CD14-positive monocyte (primary cell): Measurements from ENCODE around the gene HVCN1. TPM values are rescaled to one million over a fixed set of nuclear protein-coding genes. Genes with fewer than 3 reads are reported as not detected.

ENCODE experiments used
- DNase-seq, 3 donors: peaks; one replicate each; pipeline ENCODE4 v3.0.0-alpha.2; 2011 to 2022
- H2AFZ ChIP-seq: 2 replicates; pipeline ENCODE4 v1.6.0; 2012; ENCODE audit warnings: mild to moderate bottlenecking, low read depth, low read length, inconsistent platforms; ENCODE audit not compliant: insufficient read depth, poor library complexity, severe bottlenecking
- H3K27ac ChIP-seq, 2 donors: 1 replicate in 1 of 2; 2 replicates in 1 of 2; pipeline ENCODE4 v1.5.1; 2012 to 2013; ENCODE audit warnings: low read length in 2 of 2, control low read depth in 1 of 2, inconsistent platforms in 1 of 2, low read depth in 1 of 2, mild to moderate bottlenecking in 1 of 2
- H3K27me3 ChIP-seq, 2 donors: one replicate each; pipeline versions ENCODE4 v1.6.0 to v1.6.1; 2011 to 2013; ENCODE audit warnings: low read length in 2 of 2; ENCODE audit not compliant: control insufficient read depth in 2 of 2, insufficient read depth in 2 of 2
- H3K36me3 ChIP-seq, 2 donors: replicated peaks in 1 of 2; 1 replicate in 1 of 2; 2 replicates in 1 of 2; pipeline versions ENCODE4 v1.5.1 to v1.6.1; 2012 to 2013; ENCODE audit warnings: low read length in 2 of 2, control low read depth in 1 of 2, inconsistent platforms in 1 of 2, mild to moderate bottlenecking in 1 of 2; ENCODE audit not compliant: insufficient read depth in 2 of 2, control insufficient read depth in 1 of 2
- H3K4me1 ChIP-seq, 2 donors: 1 replicate in 1 of 2; 2 replicates in 1 of 2; pipeline versions ENCODE4 v1.5.1 to v1.6.1; 2012 to 2013; ENCODE audit warnings: low read length in 2 of 2, control low read depth in 1 of 2, inconsistent platforms in 1 of 2, mild to moderate bottlenecking in 1 of 2, moderate library complexity in 1 of 2; ENCODE audit not compliant: insufficient read depth in 2 of 2, control insufficient read depth in 1 of 2
- H3K4me2 ChIP-seq: replicated peaks from 2 replicates; pipeline ENCODE3; 2012; ENCODE audit warnings: low read length, moderate library complexity, mild to moderate bottlenecking; ENCODE audit not compliant: poor library complexity, severe bottlenecking; ENCODE audit errors: extremely low read depth
- H3K4me3 ChIP-seq, 3 experiments: fragments of 200-600 bp in 1 of 3; sonication (generic) in 1 of 3; replicated peaks in 1 of 3; 1 replicate in 2 of 3; 2 replicates in 1 of 3; pipeline ENCODE4 v1.5.1; 2011 to 2013; ENCODE audit warnings: low read length in 3 of 3, mild to moderate bottlenecking in 3 of 3, control low read depth in 2 of 3, low read depth in 2 of 3, inconsistent platforms in 1 of 3, moderate library complexity in 1 of 3
- H3K79me2 ChIP-seq: 2 replicates; pipeline ENCODE4 v1.6.0; 2012; ENCODE audit warnings: mild to moderate bottlenecking, control low read depth, inconsistent platforms, low read length, moderate library complexity; ENCODE audit not compliant: insufficient read depth
- H3K9ac ChIP-seq: 2 replicates; pipeline ENCODE4 v1.6.0; 2017; ENCODE audit warnings: low read length, mild to moderate bottlenecking; ENCODE audit not compliant: insufficient read depth, poor library complexity, severe bottlenecking
- H3K9me3 ChIP-seq, 2 donors: replicated peaks in 1 of 2; 1 replicate in 1 of 2; 2 replicates in 1 of 2; pipeline versions ENCODE4 v1.5.1 to v1.6.1; 2012 to 2013; ENCODE audit warnings: low read length in 2 of 2, control low read depth in 1 of 2; ENCODE audit not compliant: control insufficient read depth in 1 of 2, insufficient read depth in 1 of 2
- H4K20me1 ChIP-seq: 2 replicates; pipeline ENCODE4 v1.6.0; 2012; ENCODE audit warnings: mild to moderate bottlenecking, low read length, control low read depth, moderate library complexity; ENCODE audit not compliant: insufficient read depth
- H3K27ac Mint-ChIP-seq, 7 donors: one replicate each; pipeline ENCODE4 v1.8.0; 2020; ENCODE audit warnings: mild to moderate bottlenecking in 7 of 7, mixed read lengths in 7 of 7, moderate library complexity in 6 of 7, inconsistent platforms in 2 of 7
- H3K27me3 Mint-ChIP-seq, 3 donors: one replicate each; pipeline ENCODE4 v1.8.0; 2021 to 2022; ENCODE audit warnings: low read depth in 3 of 3, mild to moderate bottlenecking in 3 of 3, mixed read lengths in 3 of 3, moderate library complexity in 3 of 3, inconsistent platforms in 1 of 3
- H3K36me3 Mint-ChIP-seq, 2 donors: one replicate each; pipeline ENCODE4 v1.8.0; 2020; ENCODE audit warnings: mixed read lengths in 2 of 2, inconsistent platforms in 1 of 2, mild to moderate bottlenecking in 1 of 2
- H3K4me1 Mint-ChIP-seq: one replicate; pipeline ENCODE4 v1.8.0; 2020; ENCODE audit warnings: mild to moderate bottlenecking, mixed read lengths
- H3K4me3 Mint-ChIP-seq, 2 donors: one replicate each; pipeline ENCODE4 v1.8.0; 2020; ENCODE audit warnings: mild to moderate bottlenecking in 2 of 2, mixed read lengths in 2 of 2, moderate library complexity in 1 of 2
- H3K9me3 Mint-ChIP-seq, 7 donors: one replicate each; pipeline ENCODE4 v1.8.0; 2020 to 2022; ENCODE audit warnings: mixed read lengths in 7 of 7, mild to moderate bottlenecking in 6 of 7, moderate library complexity in 6 of 7, inconsistent platforms in 2 of 7
- CTCF ChIP-seq: fragments of 200-600 bp; IDR thresholded peaks from one replicate; pipeline ENCODE4 v1.8.0; 2022; ENCODE audit warnings: antibody characterized with exemption, mild to moderate bottlenecking
- WGBS: methylation state at CpG from one replicate; pipeline ENCODE4 v1.1.5; 2013; ENCODE audit warnings: missing lambda C conversion rate; ENCODE audit not compliant: insufficient coverage; 5-methylcytosine and 5-hydroxymethylcytosine counted together
- intact Hi-C, 2 donors: fragments of 100-400 bp; cut with micrococcal nuclease; formaldehyde crosslinking; loops; one replicate each; pipeline versions ENCODE4 v1.15.0 to v1.15.1; 2023
- polyA plus RNA-seq, 3 donors: library from polyadenylated mRNA; depleted of rRNA in 1 of 3; unstranded in 2 of 3; stranded (reverse) in 1 of 3; fragments of 300-500 nt in 2 of 3; fragments of >200 nt in 1 of 3; fragmentation: Illumina TruSeq in 2 of 3; gene quantifications; 1 replicate in 2 of 3; 2 replicates in 1 of 3; pipeline ENCODE4 v1.2.3, GENCODE V29; 2012 to 2021

The HVCN1 gene
- polyA plus RNA-seq, 3 donors: 119 to 167 (median 121) TPM

GRCh38 chr12:110668480-110669192, 20.3 kb downstream of the HVCN1 start:
- 96% methylated on average over 12 of the region's 12 CpGs for WGBS
- H3K4me1 Mint-ChIP-seq: peaks cover 34% of the 10 kb centered on the region
- no peak overlapping the region for H3K9ac ChIP-seq
- no peak for DNase-seq
- H3K36me3 Mint-ChIP-seq: peaks cover 80 to 97% of the 10 kb centered on the region in 2 donors
- peaks cover 5 to 6% of the 10 kb centered on the region in 2 donors for H3K4me1 ChIP-seq
- peaks cover 38 to 85% of the 10 kb centered on the region in 2 donors for H3K36me3 ChIP-seq
- H3K9me3 Mint-ChIP-seq: peaks cover 0 to 15% (median 7%) of the 10 kb centered on the region in 7 donors
- no peak overlapping the region for H3K27ac ChIP-seq
- peak overlapping the region in 5 of 7 donors; percentile 16 to 62 (median 41) for H3K27ac Mint-ChIP-seq
- intact Hi-C loops: no loop called here
- H2AFZ ChIP-seq: no peak overlapping the region
- no peak overlapping the region for H3K4me2 ChIP-seq
- no peak for TF ChIP-seq CTCF
- H3K4me3 Mint-ChIP-seq: peak overlapping the region in 1 of 2 donors; percentile 42
- peaks cover 17% of the 10 kb centered on the region for H3K79me2 ChIP-seq
- peaks cover 61% of the 10 kb centered on the region for H4K20me1 ChIP-seq
- peaks cover 0 to 2% (median 1%) of the 10 kb centered on the region in 3 donors for H3K27me3 Mint-ChIP-seq
- no peaks in the 10 kb centered on the region for H3K27me3 ChIP-seq
- peaks cover 0 to 8% of the 10 kb centered on the region in 2 donors for H3K9me3 ChIP-seq
- no peak overlapping the region for H3K4me3 ChIP-seq

- intact Hi-C loops: no loop called here
- Mint-ChIP-seq H3K4me3 (no peak overlapping the region), H3K27ac (peak overlapping the region in 1 of 7 donors; percentile 42)
These were observed 21.2 kb downstream of the HVCN1 start for GRCh38 chr12:110667671-110668070.

More at GRCh38 chr12:110667671-110668070, 21.2 kb downstream of the HVCN1 start:
- Histone ChIP-seq H3K79me2 (peaks cover 22% of the 10 kb centered on the region), H2AFZ (no peak overlapping the region), H3K27me3 (no peaks in the 10 kb centered on the region), H3K36me3 (peaks cover 37 to 83% of the 10 kb centered on the region in 2 donors), H4K20me1 (peaks cover 60% of the 10 kb centered on the region), H3K27ac (no peak overlapping the region), H3K4me1 (peaks cover 10 to 13% of the 10 kb centered on the region in 2 donors), H3K4me2 (no peak overlapping the region), H3K9me3 (peaks cover 0 to 8% of the 10 kb centered on the region in 2 donors), H3K4me3 (no peak overlapping the region), H3K9ac (no peak overlapping the region)
- whole genome bisulfite sequencing: 95% methylated on average over 2 of the region's 3 CpGs
- Mint-ChIP-seq H3K4me1 (peaks cover 39% of the 10 kb centered on the region), H3K27me3 (peaks cover 0 to 2% (median 1%) of the 10 kb centered on the region in 3 donors), H3K9me3 (peaks cover 0 to 15% (median 7%) of the 10 kb centered on the region in 7 donors), H3K36me3 (peaks cover 77 to 93% of the 10 kb centered on the region in 2 donors)
- DNase-seq: no peak
- TF ChIP-seq CTCF: no peak
